GM21367 (cell line): ENCODE measurements around the gene LUC7L2.
"Not testable (repeated sequence)": the region's sequence is repeated elsewhere in the genome, so short reads cannot be mapped to it uniquely, and the experiment has no call there.

ENCODE experiments used
- ATAC-seq: cut with Tn5 transposase; IDR thresholded peaks from one replicate; pipeline ENCODE4 v1.9.1; 2021; ENCODE audit not compliant: unreplicated experiment

Gene LUC7L2

GRCh38 chr7:139394540-139394939 lies 34.8 kb downstream of the LUC7L2 start:
- ATAC-seq: no peak

GRCh38 chr7:139396323-139396951 lies 36.7 kb downstream of the LUC7L2 start:
- no peak for ATAC-seq

- no peak for ATAC-seq
These were observed 37.5 kb downstream of the LUC7L2 start for GRCh38 chr7:139397192-139397591.

DNA sequence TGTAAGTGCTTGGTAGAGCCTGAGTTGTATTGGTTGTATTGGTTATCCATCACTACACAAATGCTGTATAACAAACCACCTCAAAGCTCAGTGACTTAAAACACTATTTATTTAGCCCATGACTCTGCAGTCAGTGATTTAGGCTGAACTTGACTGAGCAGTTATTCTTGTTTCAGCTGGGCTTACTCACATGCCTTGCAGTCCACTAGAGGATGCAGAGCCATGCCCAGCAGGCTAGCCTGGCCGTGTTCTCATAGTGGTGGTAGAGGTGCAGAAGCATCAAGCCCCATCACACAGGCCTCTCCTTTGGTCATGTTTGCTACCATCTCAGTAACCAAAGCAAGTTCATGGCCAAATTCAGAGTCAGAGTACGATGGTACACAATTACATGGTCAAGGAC lies 43.9 kb downstream of the LUC7L2 start:
- ATAC-seq: no peak

DNA sequence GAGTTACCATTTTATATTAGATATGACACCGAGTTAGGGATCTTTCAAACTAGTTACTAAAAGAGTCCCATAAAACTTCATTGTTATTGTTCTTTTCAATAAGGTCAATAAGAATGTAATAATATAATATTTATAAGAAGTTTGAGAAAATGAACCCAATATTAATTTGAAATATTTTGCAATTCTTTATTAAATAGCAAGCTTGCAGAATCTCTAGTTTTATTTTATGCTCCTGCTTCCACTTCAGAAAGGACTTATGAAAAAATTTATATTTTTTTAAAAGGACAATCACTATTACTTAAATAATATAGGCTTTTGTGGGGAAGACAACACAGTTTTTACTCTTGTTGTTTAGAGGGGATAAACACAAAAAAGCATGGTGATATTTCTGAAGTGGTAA lies 47.9 kb downstream of the LUC7L2 start:
- no peak for ATAC-seq

DNA sequence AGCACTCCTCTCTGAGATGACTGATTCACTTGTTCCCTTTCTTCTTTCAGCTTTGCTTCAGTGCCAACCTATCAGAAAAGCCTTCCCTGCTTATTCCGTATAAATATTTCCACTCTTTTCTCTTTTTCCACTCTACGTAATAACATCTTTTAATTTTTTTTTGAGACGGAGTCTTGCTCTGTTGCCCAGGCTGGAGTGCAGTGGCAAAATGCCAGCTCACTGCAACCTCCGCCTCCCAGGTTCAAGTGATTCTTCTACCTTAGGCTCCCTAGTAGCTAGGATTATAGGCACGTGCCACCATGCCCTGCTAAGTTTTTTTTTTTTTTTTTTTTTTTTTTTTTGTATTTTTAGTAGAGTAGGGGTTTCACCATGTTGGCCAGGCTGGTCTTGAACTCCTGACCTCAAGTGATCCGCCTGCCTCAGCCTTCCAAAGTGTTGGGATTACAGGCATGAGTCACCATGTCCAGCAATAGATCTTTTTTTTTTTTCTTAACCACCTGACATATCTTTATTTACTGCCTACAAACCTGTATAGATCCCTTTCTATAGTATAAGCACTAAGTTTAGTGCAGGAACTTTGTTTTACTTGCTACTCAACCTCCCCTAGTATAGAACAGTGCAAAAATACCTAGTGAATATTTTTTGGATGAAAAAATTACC lies 55.2 kb downstream of the LUC7L2 start:
- ATAC-seq: not testable (repeated sequence)

- no peak for ATAC-seq
These were observed 56.7 kb downstream of the LUC7L2 start for GRCh38 chr7:139416405-139416804.

- ATAC-seq: no peak
These were observed 57.8 kb downstream of the LUC7L2 start for GRCh38 chr7:139417478-139417877.

- ATAC-seq: no peak
These were observed 61.4 kb downstream of the LUC7L2 start for GRCh38 chr7:139421123-139421522.

GRCh38 chr7:139422126-139422525 lies 62.4 kb downstream of the LUC7L2 start:
- ATAC-seq: no peak

DNA sequence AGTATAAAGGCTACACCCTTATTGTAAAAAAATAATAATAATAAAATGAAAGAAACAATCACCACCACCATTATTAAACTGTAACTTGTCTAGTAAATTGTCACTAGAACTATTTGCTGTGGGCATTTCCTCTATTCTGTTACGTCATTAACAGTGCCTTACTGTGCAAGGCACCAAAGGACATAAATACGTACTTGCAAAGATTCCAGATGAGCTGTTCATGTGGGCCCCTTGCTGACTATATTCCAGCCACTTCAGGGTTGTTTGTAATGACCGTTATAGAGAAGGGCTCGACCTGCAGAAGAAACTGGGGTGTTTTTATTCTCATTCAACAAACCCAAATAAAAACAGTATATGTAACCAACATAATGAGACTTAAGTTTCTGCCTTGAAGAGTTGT lies 63.4 kb downstream of the LUC7L2 start:
- ATAC-seq: no peak

GRCh38 chr7:139424004-139424403 lies 64.3 kb downstream of the LUC7L2 start:
- ATAC-seq: no peak

GRCh38 chr7:139425701-139426100 lies 66.0 kb downstream of the LUC7L2 start:
- ATAC-seq: not testable (repeated sequence)

GRCh38 chr7:139426258-139427028 lies 66.7 kb downstream of the LUC7L2 start:
- no peak for ATAC-seq

DNA sequence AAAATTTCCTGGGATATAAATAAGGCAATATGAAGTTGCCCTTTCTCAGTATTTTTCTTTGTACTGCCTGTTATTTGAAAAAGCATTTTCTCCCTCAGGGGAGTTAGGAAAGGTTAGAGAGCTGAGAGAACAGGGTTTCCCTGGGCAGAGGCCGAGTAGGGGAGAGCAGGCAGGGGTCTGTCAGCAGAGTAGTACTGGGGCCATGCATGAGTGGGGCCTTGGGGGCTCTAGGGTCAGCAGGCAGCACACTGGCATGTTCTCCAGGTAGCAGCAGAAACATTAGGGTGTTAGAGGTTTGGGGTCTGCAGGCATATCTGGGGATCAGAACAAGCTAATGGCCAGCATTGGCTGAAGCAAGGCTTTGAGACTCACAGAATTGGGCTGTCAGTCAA lies 67.3 kb downstream of the LUC7L2 start:
- no peak for ATAC-seq

DNA sequence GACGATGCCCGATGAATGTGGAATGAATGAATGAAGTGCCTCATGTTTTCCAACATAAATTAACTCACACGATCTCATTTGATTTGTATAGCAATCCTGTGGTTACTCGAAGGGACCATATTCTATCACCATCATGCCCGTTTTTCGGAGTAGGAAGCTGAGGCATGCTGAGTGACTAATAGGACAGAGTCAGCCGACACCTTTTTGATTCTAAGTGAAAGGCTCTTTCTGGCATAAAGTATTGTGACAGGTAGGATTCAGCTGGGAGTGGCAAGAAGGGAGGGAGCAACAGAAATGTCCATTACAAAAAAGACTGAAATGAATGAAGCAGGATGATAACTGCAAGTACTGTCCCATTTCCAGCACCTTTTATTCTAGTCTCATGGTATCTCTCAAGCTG lies 68.1 kb downstream of the LUC7L2 start:
- no peak for ATAC-seq

DNA sequence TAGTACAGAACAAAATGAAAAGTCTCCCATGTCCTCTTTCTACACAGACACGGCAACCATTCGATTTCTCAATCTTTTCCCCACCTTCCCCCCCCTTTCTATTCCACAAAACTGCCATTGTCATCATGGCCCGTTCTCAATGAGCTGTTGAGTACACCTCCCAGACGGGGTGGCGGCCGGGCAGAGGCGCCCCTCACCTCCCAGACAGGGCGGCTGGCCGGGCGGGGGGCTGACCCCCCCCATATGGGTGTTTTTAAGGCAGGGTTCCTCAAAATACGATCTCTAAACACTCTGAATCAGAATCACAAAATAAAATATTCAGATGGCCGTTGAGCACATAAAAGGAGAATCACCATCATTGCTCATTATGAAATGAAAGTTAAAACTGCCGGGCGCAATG lies 70.0 kb downstream of the LUC7L2 start:
- not testable (repeated sequence) for ATAC-seq

- no peak for ATAC-seq
These were observed 70.7 kb downstream of the LUC7L2 start for GRCh38 chr7:139430443-139430842.

- no peak for ATAC-seq
These were observed 71.3 kb downstream of the LUC7L2 start for GRCh38 chr7:139431010-139431409.

GRCh38 chr7:139431459-139431858 lies 71.8 kb downstream of the LUC7L2 start:
- ATAC-seq: no peak

DNA sequence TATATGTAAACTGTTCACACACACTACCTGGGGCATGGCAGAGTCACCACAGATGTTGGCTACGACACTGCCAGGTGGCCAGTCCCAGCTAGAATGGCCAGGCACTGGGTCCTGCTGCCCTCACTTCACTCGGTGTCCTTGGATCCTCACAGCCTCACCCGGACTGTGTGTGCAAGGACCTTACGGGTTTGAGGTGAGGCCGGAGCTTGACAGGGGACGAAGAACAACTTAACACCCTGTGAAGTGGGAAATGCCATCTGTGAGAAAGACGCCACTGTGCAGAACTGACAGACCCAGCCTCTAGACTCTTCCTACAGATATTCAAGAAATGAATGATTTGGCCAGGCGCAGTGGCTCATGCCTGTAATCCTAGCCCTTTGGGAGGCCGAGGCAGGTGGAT lies 77.1 kb downstream of the LUC7L2 start:
- no peak for ATAC-seq

GRCh38 chr7:139439375-139439774 lies 79.7 kb downstream of the LUC7L2 start:
- no peak for ATAC-seq
